GM18505 (cell line): ENCODE results near the gene OBSCN.

Experiments used
- ATAC-seq: cut with Tn5 transposase; IDR thresholded peaks from one replicate; pipeline ENCODE4 v1.9.1; 2021; ENCODE audit not compliant: unreplicated experiment
- POLR2A ChIP-seq: IDR thresholded peaks from 4 replicates; pipeline ENCODE4 v1.6.1; 2011; ENCODE audit warnings: borderline replicate concordance; ENCODE audit not compliant: insufficient read depth, insufficient read length; ENCODE audit errors: extremely low read depth

The OBSCN gene

GRCh38 chr1:228284521-228284920 lies 76.7 kb downstream of the OBSCN start:
- ATAC-seq = no peak
- no peak for TF ChIP-seq POLR2A

- no peak for TF ChIP-seq POLR2A
- no peak for ATAC-seq
Observed at GRCh38 chr1:228285661-228286504, 78.0 kb downstream of the OBSCN start.

GRCh38 chr1:228286505-228287417 lies 78.9 kb downstream of the OBSCN start:
- no peak for ATAC-seq

GRCh38 chr1:228287541-228288425 lies 79.9 kb downstream of the OBSCN start:
- ATAC-seq = no peak
- TF ChIP-seq POLR2A = no peak

More at GRCh38 chr1:228286505-228287417, 78.9 kb downstream of the OBSCN start:
- no peak for TF ChIP-seq POLR2A

- TF ChIP-seq POLR2A = no peak
- ATAC-seq = no peak
Observed at GRCh38 chr1:228288536-228289238, 80.8 kb downstream of the OBSCN start.

- no peak for ATAC-seq
- TF ChIP-seq POLR2A = no peak
Observed at GRCh38 chr1:228289239-228289849, 81.5 kb downstream of the OBSCN start.

GRCh38 chr1:228289996-228290881 lies 82.4 kb downstream of the OBSCN start:
- no peak for TF ChIP-seq POLR2A
- no peak for ATAC-seq

GRCh38 chr1:228291906-228292608 lies 84.2 kb downstream of the OBSCN start:
- no peak for ATAC-seq
- no peak for TF ChIP-seq POLR2A

- no peak for ATAC-seq
- TF ChIP-seq POLR2A = no peak
Observed at GRCh38 chr1:228292609-228292911, 84.7 kb downstream of the OBSCN start.

- no peak for ATAC-seq
- no peak for TF ChIP-seq POLR2A
Observed at GRCh38 chr1:228293393-228293792, 85.5 kb downstream of the OBSCN start.

- no peak for ATAC-seq
- no peak for TF ChIP-seq POLR2A
Observed at GRCh38 chr1:228293816-228294500, 86.1 kb downstream of the OBSCN start.

GRCh38 chr1:228294717-228295116 lies 86.9 kb downstream of the OBSCN start:
- no peak for TF ChIP-seq POLR2A
- ATAC-seq = no peak
